GM23338 (cell line): Measurements from ENCODE around the gene TST. TPM values are rescaled to one million over a fixed set of nuclear protein-coding genes. Genes with fewer than 3 reads are reported as not detected.
A peak's percentile ranks its signal among the peaks of the same experiment; 100 is the strongest.

Source experiments
- ATAC-seq: fragments of 200-7000 bp; cut with Tn5 transposase; 3 replicates; pipeline ENCODE4 v1.9.1; 2020
- DNase-seq: peaks from one replicate; pipeline ENCODE4 v3.0.0-alpha.2; 2015; ENCODE audit warnings: low spot score
- H2AFZ ChIP-seq: fragments of 200-600 bp; sonication (generic); 2 replicates; pipeline ENCODE4 v1.8.0; 2016; ENCODE audit warnings: antibody characterized with exemption, mild to moderate bottlenecking, moderate library complexity
- H3F3A ChIP-seq: fragments of 200-600 bp; sonication (generic); replicated peaks from 2 replicates; pipeline ENCODE4 v1.8.0; 2017; ENCODE audit warnings: antibody characterized with exemption, mixed run types, low read depth
- H3K27ac ChIP-seq: fragments of 200-600 bp; sonication (generic); 2 replicates; pipeline ENCODE4 v1.6.1; 2016; ENCODE audit warnings: low read depth
- H3K27me3 ChIP-seq: fragments of 200-600 bp; sonication (generic); 2 replicates; pipeline ENCODE4 v1.8.0; 2016; ENCODE audit warnings: mild to moderate bottlenecking, mixed run types, moderate library complexity; ENCODE audit not compliant: insufficient read depth
- H3K36me3 ChIP-seq: fragments of 200-600 bp; sonication (generic); 2 replicates; pipeline ENCODE4 v1.8.0; 2016; ENCODE audit warnings: mild to moderate bottlenecking; ENCODE audit not compliant: insufficient read depth
- H3K4me1 ChIP-seq: fragments of 200-600 bp; sonication (generic); 2 replicates; pipeline ENCODE4 v1.8.0; 2016; ENCODE audit warnings: mild to moderate bottlenecking, moderate library complexity; ENCODE audit not compliant: insufficient read depth
- H3K4me2 ChIP-seq: fragments of 200-600 bp; sonication (generic); 2 replicates; pipeline ENCODE4 v1.7.1; 2017; ENCODE audit warnings: mixed run types
- H3K4me3 ChIP-seq: fragments of 200-600 bp; sonication (generic); 2 replicates; pipeline ENCODE4 v1.6.1; 2016; ENCODE audit warnings: mixed run types
- H3K79me2 ChIP-seq: fragments of 200-600 bp; sonication (generic); replicated peaks from 2 replicates; pipeline ENCODE4 v1.8.0; 2017; ENCODE audit warnings: mild to moderate bottlenecking; ENCODE audit not compliant: insufficient read depth
- H3K9me2 ChIP-seq: fragments of 200-600 bp; sonication (generic); 2 replicates; pipeline ENCODE4 v1.8.0; 2017; ENCODE audit not compliant: insufficient read depth
- H4K20me1 ChIP-seq: fragments of 200-600 bp; sonication (generic); replicated peaks from 2 replicates; pipeline ENCODE4 v1.8.0; 2017; ENCODE audit warnings: mild to moderate bottlenecking; ENCODE audit not compliant: insufficient read depth
- H3K27ac Mint-ChIP-seq: 2 replicates; pipeline ENCODE4 v1.8.0; 2020; ENCODE audit warnings: inconsistent platforms, mild to moderate bottlenecking, moderate library complexity, mixed read lengths
- H3K27me3 Mint-ChIP-seq: 3 replicates; pipeline ENCODE4 v1.8.0; 2022; ENCODE audit warnings: low read depth, mild to moderate bottlenecking, moderate library complexity, mixed read lengths, inconsistent platforms; ENCODE audit not compliant: insufficient read depth, poor library complexity
- H3K36me3 Mint-ChIP-seq: 3 replicates; pipeline ENCODE4 v1.8.0; 2021; ENCODE audit warnings: low read depth, mild to moderate bottlenecking, inconsistent platforms, moderate library complexity, mixed read lengths
- H3K4me1 Mint-ChIP-seq: 3 replicates; pipeline ENCODE4 v1.8.0; 2020; ENCODE audit warnings: mild to moderate bottlenecking, inconsistent platforms, mixed read lengths
- H3K4me3 Mint-ChIP-seq: 3 replicates; pipeline ENCODE4 v1.8.0; 2021; ENCODE audit warnings: moderate library complexity, mild to moderate bottlenecking, inconsistent platforms, mixed read lengths
- H3K9me3 Mint-ChIP-seq: 3 replicates; pipeline ENCODE4 v1.8.0; 2020; ENCODE audit warnings: moderate library complexity, mild to moderate bottlenecking, inconsistent platforms, mixed read lengths
- CREB1 ChIP-seq: fragments of 250-450 bp; sonication (Bioruptor Pico); IDR thresholded peaks from 2 replicates; pipeline ENCODE4 v1.5.0; 2020; ENCODE audit warnings: low read depth, mild to moderate bottlenecking, moderate library complexity
- POLR2AphosphoS5 ChIP-seq: IDR thresholded peaks from 2 replicates; pipeline ENCODE4 v1.6.1; 2016; ENCODE audit warnings: antibody characterized with exemption, low read depth
- STAT1 ChIP-seq: IDR thresholded peaks from one replicate; pipeline ENCODE4 v1.6.1; 2016; ENCODE audit warnings: antibody characterized with exemption; ENCODE audit not compliant: unreplicated experiment
- ZNF114 ChIP-seq: fragments of 250-450 bp; sonication (Bioruptor Pico); IDR thresholded peaks from 2 replicates; pipeline ENCODE4 v1.5.0; 2020; ENCODE audit warnings: mild to moderate bottlenecking, moderate library complexity
- polyA plus RNA-seq: library from polyadenylated mRNA; unstranded; fragments of >200 nt; fragmentation: Nextera tagmentation; extraction: Ambion mirVana; gene quantifications from 2 replicates; pipeline ENCODE4 v1.2.1, GENCODE V29; 2016
- total RNA-seq: library from RNA; depleted of rRNA; stranded (reverse); fragments of >200 nt; shearing (Covaris generic); gene quantifications from 2 replicates; pipeline ENCODE4 v1.2.3, GENCODE V29; 2014
- TF ChIP-seq, protein P1 (sequence below): IDR thresholded peaks from one replicate; pipeline ENCODE4 v1.6.1; 2018; ENCODE audit warnings: antibody characterized with exemption; ENCODE audit not compliant: unreplicated experiment
- TF ChIP-seq, protein P2 (sequence below): IDR thresholded peaks from 2 replicates; pipeline ENCODE4 v1.6.1; 2016; ENCODE audit warnings: antibody characterized with exemption
- TF ChIP-seq, protein P3 (sequence below), 2 experiments: fragments of 200-600 bp in 1 of 2; sonication (generic) in 1 of 2; conservative IDR thresholded peaks; 2 replicates each; pipeline versions ENCODE4 v1.5.1 to v1.6.1; 2016 to 2017; ENCODE audit warnings: antibody characterized with exemption in 2 of 2, low read depth in 2 of 2, mild to moderate bottlenecking in 2 of 2, moderate library complexity in 1 of 2

The TST gene
- total and polyA plus RNA-seq, 2 experiments from 2014 or later: 14.6 to 32.7 TPM

DNA sequence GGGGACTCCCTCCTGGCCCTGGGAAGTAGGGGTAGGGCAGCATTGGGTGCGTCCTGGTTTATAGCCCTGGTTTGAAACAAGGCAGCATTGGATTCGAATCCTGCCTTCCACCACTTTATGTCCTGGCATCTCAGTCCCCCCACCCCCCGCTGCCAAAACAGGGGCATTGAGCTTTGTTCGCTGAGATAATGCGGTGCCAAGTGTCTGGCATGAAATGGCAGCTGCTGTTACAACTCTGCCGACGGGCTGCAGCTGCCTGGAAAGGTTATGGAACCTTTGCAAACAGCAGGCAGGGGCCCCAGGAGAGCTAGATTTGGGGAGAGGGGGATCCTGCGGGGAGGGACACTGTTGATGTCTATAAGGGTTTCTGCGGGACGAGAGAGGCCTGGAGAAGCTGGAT is 1.9 kb downstream of the TST start:
- Mint-ChIP-seq H3K36me3 (peaks cover 17% of the 10 kb centered on the region; the same call in 2 of the 3 replicates), H3K9me3 (no peaks in the 10 kb centered on the region; the same call in 2 of the 3 replicates), H3K4me1 (peaks cover 19% of the 10 kb centered on the region; the same call in 2 of the 3 replicates), H3K27ac (no peak overlapping the region), H3K4me3 (0 out of 3 replicates have a peak overlapping the region, but pooled peaks have one; percentile 88), H3K27me3 (peaks cover 8% of the 10 kb centered on the region)
- H3F3A ChIP-seq: no peaks in the 10 kb centered on the region
- TF ChIP-seq ZNF114 (CRISPR knock-in tag) (no peak), CREB1 (CRISPR knock-in tag) (no peak), STAT1 (no peak)
- TF ChIP-seq, protein P1, sequence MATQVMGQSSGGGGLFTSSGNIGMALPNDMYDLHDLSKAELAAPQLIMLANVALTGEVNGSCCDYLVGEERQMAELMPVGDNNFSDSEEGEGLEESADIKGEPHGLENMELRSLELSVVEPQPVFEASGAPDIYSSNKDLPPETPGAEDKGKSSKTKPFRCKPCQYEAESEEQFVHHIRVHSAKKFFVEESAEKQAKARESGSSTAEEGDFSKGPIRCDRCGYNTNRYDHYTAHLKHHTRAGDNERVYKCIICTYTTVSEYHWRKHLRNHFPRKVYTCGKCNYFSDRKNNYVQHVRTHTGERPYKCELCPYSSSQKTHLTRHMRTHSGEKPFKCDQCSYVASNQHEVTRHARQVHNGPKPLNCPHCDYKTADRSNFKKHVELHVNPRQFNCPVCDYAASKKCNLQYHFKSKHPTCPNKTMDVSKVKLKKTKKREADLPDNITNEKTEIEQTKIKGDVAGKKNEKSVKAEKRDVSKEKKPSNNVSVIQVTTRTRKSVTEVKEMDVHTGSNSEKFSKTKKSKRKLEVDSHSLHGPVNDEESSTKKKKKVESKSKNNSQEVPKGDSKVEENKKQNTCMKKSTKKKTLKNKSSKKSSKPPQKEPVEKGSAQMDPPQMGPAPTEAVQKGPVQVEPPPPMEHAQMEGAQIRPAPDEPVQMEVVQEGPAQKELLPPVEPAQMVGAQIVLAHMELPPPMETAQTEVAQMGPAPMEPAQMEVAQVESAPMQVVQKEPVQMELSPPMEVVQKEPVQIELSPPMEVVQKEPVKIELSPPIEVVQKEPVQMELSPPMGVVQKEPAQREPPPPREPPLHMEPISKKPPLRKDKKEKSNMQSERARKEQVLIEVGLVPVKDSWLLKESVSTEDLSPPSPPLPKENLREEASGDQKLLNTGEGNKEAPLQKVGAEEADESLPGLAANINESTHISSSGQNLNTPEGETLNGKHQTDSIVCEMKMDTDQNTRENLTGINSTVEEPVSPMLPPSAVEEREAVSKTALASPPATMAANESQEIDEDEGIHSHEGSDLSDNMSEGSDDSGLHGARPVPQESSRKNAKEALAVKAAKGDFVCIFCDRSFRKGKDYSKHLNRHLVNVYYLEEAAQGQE: no peak
- TF ChIP-seq, protein P2, sequence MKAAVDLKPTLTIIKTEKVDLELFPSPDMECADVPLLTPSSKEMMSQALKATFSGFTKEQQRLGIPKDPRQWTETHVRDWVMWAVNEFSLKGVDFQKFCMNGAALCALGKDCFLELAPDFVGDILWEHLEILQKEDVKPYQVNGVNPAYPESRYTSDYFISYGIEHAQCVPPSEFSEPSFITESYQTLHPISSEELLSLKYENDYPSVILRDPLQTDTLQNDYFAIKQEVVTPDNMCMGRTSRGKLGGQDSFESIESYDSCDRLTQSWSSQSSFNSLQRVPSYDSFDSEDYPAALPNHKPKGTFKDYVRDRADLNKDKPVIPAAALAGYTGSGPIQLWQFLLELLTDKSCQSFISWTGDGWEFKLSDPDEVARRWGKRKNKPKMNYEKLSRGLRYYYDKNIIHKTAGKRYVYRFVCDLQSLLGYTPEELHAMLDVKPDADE: no peak
- TF ChIP-seq, protein P3, sequence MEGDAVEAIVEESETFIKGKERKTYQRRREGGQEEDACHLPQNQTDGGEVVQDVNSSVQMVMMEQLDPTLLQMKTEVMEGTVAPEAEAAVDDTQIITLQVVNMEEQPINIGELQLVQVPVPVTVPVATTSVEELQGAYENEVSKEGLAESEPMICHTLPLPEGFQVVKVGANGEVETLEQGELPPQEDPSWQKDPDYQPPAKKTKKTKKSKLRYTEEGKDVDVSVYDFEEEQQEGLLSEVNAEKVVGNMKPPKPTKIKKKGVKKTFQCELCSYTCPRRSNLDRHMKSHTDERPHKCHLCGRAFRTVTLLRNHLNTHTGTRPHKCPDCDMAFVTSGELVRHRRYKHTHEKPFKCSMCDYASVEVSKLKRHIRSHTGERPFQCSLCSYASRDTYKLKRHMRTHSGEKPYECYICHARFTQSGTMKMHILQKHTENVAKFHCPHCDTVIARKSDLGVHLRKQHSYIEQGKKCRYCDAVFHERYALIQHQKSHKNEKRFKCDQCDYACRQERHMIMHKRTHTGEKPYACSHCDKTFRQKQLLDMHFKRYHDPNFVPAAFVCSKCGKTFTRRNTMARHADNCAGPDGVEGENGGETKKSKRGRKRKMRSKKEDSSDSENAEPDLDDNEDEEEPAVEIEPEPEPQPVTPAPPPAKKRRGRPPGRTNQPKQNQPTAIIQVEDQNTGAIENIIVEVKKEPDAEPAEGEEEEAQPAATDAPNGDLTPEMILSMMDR (conservative IDR thresholded peaks at IDR 0.05; ENCODE audit: low read depth in 2 of 2): no peak
- no peaks in the 10 kb centered on the region for H3K36me3 ChIP-seq
- no peaks in the 10 kb centered on the region for H3K9me2 ChIP-seq
- H3K27ac ChIP-seq: no peak overlapping the region
- no peak overlapping the region for H3K4me2 ChIP-seq
- ATAC-seq (no peak), DNase-seq (no peak)
- H3K27me3 ChIP-seq: no peaks in the 10 kb centered on the region
- H3K4me3 ChIP-seq: no peak overlapping the region
- H3K79me2 ChIP-seq: peaks cover 26% of the 10 kb centered on the region
- no peak overlapping the region for H2AFZ ChIP-seq
- no peaks in the 10 kb centered on the region; the same call in 1 of the 2 replicates for H4K20me1 ChIP-seq
- H3K4me1 ChIP-seq: peaks cover 11% of the 10 kb centered on the region; the same call in 1 of the 2 replicates

DNA sequence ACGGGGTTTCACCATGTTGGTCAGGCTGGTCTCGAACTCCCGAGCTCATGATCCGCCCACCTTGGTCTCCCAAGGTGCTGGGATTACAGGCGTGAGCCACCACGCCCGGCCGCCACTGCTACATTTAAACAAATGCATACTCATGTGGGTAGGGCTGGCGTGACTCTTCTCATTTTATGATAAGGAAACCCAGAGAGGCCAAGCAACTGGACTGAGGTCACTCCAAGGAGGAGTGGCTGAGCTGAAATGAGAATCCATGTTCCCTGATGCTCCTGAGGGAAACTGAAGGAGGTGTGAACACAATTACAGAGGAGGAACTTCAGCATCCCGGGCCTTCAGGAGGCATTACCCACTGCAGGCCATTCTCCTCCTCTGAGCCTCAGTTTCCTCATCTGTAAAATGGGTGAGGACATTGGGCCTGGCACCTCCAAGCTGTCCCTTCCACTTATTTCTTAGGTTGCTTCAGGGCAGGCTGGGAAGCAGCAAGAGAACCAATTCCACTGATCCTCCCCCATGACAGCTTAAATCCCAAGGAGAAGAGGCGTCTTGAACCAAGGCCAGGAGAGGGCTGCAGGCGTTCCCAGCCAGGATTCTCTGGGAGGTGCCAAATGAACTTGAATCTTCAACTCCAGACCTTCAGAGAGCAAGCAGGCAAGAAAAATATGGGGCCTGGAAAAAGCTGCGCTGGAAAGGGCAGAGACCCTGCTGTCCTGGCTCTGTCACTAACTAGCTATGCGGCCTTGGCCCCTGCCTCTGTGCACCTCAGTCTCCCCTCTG is 2.9 kb downstream of the TST start:
- Histone ChIP-seq H3K27ac (no peak overlapping the region), H3F3A (no peaks in the 10 kb centered on the region), H3K79me2 (peaks cover 20% of the 10 kb centered on the region), H3K27me3 (no peaks in the 10 kb centered on the region), H3K36me3 (no peaks in the 10 kb centered on the region), H3K4me1 (peaks cover 11% of the 10 kb centered on the region; the same call in 1 of the 2 replicates), H3K4me2 (no peak overlapping the region), H3K9me2 (no peaks in the 10 kb centered on the region), H2AFZ (no peak overlapping the region), H3K4me3 (no peak overlapping the region), H4K20me1 (no peaks in the 10 kb centered on the region; the same call in 1 of the 2 replicates)
- H3K27me3 Mint-ChIP-seq: peaks cover 6% of the 10 kb centered on the region
- H3K9me3 Mint-ChIP-seq: no peaks in the 10 kb centered on the region; the same call in 2 of the 3 replicates
- ATAC-seq (no peak), DNase-seq (no peak)
- peaks cover 12% of the 10 kb centered on the region; the same call in 2 of the 3 replicates for H3K4me1 Mint-ChIP-seq
- H3K27ac Mint-ChIP-seq: no peak overlapping the region
- peaks cover 14% of the 10 kb centered on the region; the same call in 2 of the 3 replicates for H3K36me3 Mint-ChIP-seq
- H3K4me3 Mint-ChIP-seq: peak overlapping the region; percentile 32; the same call in 2 of the 3 replicates
- TF ChIP-seq CREB1 (CRISPR knock-in tag): no peak
- TF ChIP-seq POLR2AphosphoS5: no peak
